GM21717 (cell line): ENCODE results near the gene SCN10A.

Experiments used
- ATAC-seq: cut with Tn5 transposase; IDR thresholded peaks from one replicate; pipeline ENCODE4 v1.9.1; 2021; ENCODE audit warnings: mild to moderate bottlenecking, moderate library complexity; ENCODE audit not compliant: unreplicated experiment

SCN10A gene

DNA sequence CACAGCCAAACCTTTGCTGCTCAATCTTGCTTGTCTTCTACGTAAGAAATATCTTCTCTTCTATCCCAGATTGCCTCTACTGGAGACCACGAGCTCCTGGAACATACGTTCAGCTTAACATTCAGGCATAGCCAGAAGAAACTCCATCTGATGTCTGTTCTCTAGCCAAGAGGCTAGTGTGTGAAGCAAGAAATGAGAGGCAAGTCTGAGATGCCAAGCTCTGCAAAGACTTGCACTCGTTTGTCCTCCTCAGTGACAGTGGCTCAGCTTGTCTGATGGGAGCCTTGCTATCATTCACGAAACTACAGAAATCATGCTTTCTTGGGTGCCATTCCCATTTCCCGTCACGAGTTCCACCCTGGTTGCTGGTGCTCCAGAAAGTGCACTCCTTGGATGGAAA is at the start of gene SCN10A:
Gene SCN10A, minus strand, starts transcription at position 192 of the 400 bp plus-strand sequence. CDS start 22,207 bp downstream, outside the sequence.
- ATAC-seq = no peak

DNA sequence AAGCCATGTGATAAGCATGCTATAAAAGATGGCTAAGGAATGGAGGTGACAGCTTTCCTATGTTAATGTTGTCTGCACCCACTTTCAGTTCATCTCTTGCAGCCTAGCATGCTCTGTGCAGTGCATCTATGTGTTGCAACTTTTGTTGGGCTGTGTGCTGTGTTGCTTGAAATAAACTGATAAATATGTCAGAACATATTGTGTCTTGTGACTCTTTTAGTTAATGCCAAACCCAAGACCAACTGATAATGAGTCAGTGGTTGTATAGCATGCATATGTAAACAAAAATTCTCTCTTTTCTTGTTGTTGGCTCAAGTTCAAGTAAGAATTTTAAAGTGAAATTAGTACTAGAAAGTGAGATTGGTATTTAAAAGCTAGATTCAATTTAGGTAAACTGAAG is 37.0 kb upstream of the SCN10A start:
- no peak for ATAC-seq

DNA sequence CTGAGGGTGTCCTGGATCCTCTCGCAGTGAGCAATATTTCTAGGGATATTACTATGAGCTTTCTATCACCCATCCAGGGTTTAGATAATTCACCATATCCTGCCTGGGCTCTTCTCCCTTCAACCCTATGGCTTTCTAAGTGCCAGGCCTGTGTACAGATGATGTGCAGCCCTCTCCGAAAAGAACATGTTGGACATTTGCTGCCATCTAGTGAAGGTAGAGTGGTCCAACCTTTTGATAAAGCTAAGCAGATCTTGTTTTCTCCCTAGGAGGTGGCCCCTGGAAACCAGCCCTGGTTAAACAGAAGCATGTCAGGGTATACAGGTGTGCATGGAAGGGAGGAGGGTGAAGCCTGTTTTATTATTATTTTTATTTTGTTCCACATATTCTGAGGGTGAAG is 27.9 kb upstream of the SCN10A start:
- no peak for ATAC-seq

DNA sequence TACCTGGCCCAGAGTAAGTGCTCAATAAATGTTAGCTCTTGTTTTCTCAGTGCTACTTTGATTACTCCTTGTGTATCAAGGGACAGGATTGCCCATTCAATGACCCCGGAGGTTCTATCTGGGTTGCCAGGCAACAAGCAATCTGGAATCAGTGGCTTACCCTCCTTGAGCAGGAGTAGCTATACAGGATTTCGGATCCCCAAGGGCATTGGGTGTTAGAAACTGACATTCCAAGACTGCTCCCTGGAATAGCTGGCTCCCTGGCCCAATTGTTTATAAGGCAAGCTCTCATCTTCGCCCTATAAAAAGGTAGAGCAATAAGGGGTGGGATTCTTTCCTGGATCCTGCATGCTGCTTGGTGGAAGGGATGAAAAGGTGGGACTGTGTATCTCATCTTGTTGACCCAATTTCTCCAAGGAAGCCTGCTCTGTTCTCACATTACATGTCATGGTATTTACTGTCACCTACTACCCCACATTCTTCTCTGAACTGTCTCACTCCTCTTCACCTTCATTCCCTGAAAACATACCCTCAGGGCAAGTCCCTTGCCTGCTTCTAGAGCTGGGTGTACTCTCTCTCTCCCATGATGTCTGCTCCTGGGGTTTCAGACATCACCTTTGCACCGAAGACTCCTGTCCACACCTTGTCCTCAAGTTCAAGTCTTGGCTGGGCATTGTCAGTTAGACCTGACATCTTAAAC is 26.4 kb upstream of the SCN10A start:
- ATAC-seq = no peak

DNA sequence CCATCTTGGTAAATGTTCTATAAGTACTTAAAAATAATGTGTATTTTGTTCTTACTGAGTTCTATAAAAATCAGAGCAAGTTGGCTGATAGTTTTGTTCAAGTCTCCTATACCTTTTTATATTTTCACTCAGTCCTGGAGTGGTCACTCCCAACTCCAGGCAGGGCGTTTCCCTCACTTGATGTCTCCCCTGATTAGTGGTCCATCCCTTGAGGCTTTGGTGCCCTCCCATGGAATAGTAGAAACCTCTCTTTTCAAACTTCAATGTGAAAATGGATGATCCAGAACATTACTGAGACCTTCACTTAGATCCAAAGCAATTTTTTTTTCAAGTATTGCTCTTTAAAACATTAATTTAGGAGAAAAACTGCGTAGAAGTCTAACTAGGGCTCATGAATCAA is 25.0 kb upstream of the SCN10A start:
- no peak for ATAC-seq

DNA sequence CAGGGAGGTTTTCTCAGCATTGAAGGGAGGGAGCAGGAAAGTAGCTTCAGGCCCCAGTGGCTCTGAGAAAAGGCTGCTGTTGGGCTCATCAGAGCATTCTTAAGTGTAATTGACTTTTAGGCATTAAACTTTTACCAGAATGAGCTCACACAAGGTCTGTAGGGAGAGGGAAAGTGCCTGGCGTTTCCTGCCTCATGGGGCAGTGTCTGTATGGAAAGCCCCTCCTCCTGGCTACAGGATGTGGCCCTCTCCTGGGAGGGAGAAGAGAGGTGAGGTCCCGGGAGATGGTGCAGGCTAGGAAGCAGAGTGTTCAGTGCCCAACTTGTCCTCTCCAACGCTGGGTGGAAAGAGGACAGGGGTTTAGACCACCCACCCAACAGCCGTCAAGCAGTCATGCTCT is 21.3 kb upstream of the SCN10A start:
- no peak for ATAC-seq

DNA sequence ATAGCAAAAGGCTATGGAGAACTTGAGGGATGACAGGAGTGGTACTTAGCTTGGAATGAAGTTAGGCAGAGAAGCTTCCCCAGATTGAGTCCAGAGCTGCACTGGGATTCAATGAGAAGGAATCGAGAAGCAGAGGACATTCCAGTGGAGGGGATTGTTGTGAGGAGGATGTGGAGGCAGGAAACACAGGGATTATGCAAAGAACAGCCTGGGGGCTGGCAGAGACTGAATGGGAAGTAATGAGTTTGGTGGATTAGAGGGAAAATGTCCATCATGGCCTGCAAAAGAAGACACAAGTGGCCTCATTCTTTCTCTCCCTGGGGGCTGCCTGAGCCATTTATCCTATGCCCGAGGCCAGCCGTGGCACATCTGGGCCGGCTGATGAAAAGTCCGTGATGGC is 20.5 kb upstream of the SCN10A start:
- ATAC-seq = no peak

DNA sequence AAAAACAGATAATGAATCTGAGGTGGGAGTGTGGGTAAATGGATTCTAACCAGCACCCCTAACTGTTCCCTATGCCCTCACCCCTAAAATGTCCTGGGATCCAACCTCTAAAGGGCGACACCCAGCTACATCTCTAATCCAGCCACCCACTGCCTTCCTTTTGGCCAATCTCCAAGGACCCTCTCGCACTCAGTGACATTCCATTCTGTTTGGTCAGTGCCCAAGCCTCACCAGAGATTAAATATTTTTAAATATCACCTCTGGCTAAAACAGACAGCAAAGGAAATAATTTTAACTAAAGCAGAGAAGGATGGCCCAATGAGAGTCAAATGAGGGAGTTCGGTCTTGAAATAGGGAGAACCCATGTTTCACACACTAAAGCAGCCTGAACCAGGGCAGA is 19.9 kb upstream of the SCN10A start:
- no peak for ATAC-seq

DNA sequence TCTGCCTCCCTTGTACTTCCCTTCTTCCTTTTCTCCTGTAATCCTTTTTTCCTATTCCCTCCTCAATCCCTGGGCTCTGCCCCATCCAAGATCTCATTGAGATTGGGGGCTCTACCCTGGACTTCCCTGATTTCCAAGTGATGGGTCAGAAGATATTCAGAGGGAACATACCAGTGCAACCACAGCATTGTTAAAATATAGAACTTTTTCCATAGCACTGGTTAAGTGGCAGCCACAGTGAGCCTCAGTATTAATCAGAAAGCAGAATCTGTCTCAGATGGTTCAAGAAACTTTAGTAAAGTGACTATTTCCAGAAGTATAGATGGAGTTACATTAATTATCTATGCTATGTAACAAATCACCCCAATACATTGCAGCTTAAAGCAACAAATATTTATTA is 18.7 kb upstream of the SCN10A start:
- no peak for ATAC-seq

DNA sequence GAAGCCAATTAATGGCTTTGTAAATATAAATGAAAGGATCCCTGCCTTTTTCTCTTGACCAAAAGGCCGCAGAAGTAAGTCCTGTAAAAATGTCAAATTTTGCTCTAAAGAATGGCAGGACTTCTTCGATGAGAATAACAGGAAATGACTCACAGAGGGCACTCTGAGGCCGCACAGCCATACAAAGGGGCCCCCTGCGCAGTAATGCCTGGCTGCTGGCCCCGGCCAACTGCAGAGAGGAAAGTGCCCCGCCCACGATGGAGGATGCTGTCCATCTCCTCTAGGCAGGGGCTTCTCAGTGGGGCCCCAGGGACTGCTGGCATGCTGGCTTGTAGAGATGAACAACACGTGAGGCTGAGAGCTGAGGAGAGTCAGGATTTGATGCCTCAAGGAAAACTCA is 18.1 kb upstream of the SCN10A start:
- ATAC-seq = no peak

DNA sequence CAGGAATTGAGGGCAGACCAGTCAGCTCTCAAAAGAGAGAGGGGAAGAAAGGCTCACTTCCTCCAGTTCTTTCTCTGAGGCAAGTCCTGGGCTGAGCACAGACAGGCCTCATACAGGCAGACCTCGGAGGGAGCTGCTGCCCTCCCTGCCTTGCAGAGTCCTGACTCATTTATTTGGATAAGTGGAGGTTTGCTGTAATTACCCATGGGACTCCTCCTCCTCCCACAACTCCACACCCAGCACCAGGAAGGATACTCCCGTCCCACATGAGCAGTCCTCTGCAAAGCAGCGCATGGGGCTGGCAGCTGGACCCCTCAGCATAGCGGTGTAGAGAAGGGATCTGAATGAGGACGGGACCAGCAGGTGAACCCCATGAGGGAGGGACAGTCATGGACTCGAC is 13.4 kb upstream of the SCN10A start:
- ATAC-seq = no peak

DNA sequence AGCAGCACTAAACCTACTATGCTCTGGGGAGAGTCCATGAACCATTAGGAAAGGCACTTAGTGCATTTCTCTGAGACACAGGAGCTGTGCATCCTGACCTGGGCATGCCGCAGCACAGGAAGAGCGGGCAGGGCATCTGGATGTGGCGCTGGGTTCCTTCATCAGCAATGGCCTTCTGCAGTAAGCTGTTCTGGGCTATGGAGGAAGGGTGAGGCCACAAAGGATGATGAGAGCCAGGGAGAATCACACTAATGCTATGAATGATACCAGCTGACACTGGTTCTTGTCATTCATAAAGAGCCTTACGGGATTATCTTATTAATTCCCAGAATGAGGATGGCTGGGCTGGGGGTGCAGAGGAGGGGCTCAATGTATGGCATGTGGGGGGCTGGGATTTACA is 12.7 kb upstream of the SCN10A start:
- ATAC-seq = no peak

DNA sequence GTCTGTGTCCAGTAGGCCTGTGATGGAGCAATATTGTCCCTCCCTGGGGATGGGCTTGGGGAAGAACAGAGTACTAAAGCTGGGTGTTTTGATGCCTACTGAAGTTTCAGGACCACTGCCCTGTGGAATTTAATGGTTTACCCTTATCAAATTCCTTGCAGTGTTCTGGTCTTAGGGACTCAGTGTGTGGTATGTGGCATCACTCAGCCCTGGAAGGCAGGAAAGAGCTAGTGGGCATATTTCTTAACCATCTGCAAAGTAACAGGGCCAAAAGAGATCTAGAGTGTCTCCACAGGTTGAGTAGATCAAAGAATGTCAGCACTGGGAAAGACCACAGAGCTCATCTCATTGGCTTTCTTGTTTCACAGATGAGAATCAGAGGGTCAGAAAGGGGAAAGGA is 11.8 kb upstream of the SCN10A start:
- ATAC-seq = no peak

DNA sequence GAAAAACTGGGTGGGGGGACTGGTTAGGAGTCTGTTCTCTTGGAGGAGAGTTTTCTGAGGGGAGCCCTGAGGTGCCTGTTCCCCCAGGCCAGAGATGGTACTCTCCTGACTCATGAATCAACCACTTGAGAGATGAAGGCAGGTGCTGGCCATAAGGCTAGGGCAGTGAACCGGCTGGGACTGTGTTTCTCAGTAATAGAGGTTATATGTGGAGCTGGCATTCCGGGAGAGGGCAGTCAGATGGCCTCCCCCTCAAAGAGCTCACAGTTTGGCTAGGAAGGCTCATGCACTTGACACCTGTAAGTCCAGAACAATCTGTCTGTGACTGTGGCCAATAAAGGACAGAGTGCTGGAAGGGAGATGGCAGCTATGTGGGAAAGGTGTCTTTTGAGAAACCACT is 10.0 kb upstream of the SCN10A start:
- ATAC-seq = no peak

DNA sequence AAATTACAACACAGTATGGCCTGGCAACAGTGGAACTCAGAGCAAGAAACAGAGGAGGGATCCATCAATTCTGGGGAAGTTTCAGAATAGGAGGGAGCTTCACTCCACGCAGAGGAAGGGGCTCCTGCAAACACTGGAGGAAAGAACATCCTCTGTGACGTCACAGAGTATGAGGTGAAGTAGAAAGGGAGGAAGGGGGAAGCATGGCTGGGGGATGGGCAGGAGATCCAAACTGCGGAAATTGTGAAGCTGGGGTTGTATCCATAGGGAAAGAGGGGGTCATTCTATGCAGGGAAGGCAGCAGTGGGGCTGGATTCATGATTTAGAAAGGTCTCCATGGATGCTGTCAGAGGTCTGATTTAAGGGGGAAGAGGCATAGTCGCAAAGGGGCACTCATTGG is 8.3 kb upstream of the SCN10A start:
- no peak for ATAC-seq

DNA sequence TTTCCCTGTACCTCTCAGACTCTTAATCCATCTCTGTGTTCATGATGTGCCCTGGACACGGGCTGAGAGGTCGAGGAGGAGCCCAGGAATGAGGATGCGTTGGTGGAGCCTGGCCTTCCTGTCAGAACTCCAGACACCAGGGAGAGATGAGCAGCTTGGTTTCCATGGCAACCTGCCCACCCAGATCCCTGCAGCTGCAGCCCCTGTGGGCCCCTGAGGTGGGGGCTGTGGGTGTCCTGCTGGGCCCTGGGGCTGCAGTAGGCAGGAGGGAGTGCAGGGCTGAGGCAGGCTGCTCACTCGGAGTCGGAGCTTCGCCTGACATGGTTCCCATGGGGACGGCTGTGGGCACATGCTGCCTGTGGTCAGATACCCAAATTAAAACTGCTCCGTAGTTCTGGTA is 7.7 kb upstream of the SCN10A start:
- no peak for ATAC-seq

DNA sequence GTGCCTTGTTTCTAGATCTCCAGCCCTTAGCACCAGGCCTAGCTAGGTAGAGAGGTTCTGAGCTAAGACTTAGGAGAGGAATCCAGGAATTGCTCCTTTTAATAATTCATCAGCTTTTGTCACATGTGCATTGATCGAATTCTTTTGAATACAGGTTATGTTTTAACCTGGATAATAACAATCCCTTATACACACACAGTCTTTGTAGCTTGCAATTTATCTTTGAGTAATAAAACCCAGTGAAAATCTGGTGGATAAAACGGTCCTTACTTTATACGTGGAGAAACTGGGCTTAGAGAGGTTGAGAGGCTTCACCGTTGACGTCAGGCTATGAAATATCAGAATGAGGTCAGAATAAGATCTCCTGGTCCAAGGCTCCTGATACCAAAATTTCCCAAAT is 7.2 kb upstream of the SCN10A start:
- no peak for ATAC-seq

DNA sequence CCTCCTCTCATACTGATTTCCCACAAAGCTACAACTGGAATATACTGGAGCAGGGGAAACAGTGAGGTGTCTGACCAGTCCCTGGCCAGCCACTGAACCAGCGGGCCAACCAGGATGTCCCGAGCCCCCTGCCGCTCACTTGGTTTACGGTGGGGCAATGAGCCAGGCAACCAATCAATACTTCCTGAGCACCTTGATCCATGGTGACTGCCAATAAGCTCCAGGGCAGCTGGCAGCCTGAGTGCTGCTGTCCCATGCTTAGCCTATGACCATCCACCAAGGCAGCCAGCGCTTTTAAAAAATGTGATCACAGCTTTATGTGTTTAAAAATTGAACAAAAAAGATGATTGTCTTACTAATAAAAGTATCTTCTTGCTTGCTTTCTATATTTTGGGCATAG is 4.2 kb downstream of the SCN10A start:
- ATAC-seq = no peak

DNA sequence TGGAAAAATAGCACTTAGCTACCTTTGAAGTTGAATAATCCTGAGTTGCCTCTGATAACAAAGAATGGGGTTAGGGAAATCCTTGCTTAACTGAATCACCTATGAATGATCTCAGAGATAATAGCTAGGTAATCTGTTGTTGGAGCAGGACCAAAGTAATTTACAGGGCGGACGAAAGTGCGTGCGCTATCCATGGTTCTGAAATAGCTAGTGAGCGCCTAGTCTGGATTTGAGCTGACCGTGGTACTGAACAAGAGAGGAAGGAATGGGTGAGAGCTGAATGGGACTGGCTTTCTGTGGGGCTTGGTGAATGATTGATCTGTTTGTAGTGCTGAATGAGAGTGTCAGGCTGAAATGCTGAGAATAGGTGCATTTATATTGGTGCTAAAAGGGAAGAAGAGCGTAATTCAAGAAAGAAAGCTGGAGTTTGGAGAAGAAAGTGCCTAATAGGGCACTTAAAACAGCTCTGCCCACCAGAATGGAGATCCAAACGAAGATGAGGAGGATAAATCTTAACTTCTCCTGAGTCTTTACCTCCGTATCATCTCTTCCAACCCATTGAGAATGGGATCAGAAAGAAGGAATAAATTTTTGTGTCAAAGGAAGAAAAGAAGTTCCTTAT is 10.1 kb downstream of the SCN10A start:
- no peak for ATAC-seq

DNA sequence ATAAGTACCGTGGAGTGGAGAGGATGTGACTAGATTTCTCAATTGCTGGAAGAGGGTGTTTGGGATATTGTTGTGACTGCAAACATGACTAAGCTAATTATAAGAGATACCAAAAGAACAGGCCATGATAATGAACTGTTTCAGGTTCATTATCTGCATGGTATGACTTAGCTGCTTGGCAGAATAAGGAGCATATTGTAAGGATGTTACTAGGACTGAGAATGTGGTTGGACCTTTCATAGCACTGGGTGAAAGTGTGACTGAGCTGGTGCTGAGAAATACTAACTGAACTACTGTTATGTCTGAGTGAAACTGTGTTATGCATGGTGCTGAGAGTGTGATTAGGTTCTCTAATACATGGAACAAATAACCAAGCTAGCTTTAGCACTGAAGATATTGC is 11.0 kb downstream of the SCN10A start:
- no peak for ATAC-seq

DNA sequence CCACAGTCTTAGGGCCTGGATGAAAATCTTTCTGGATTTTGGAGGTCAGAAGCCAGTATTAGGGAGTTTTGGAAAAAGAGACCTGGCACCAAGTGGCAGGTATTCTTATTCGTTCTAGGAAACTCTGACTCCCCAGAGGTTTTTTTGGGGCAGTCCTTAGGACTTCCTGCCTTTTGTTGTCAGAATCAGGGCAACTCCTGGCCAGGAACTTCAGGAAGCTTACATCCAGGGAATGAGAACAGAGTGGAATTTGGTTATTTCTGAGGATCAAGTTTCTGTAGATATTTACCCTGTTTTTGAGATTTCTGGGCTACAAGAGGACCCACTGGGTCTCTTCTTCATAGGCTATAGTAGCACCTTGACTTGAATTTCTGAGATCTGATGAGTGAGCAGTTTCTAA is 15.5 kb downstream of the SCN10A start:
- no peak for ATAC-seq

DNA sequence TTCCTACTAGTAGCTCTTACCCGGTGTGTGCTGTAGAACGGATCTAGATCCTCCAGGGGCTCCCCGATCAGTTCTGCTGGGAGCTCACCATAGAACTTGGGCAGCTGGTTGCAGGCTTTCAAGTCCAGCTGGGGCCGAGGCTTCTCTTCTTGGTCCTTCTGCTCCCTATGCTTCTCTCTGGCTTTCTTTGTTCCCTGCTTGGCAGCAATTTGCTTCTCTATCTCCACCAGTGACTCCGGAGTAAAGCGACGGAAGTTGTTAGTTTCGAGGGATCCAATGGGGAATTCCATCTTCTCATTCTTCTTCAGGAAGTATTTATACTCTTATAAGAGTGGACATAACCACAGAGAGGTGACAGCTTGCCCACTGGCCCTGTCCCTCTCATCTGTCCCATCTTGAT is 22.3 kb downstream of the SCN10A start:
- no peak for ATAC-seq

DNA sequence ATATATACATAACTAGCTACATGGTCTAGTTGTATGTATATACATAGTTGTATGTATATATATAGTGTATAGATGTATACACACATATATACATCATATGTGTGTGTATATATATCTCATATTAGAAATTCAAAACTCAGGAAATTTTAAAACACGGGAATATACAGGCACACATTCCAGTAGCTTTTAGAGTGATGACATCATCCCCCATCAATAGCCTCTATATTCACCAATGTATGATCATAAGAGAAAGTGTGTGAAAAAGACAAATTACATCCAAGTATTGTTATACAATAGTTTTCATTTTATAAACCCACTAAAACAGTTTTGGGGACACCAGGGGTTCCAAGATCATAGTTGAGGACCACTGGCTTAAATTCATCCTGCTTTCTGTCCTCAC is 23.0 kb downstream of the SCN10A start:
- ATAC-seq = no peak
